ENCODE data around the gene PRG3.
"Not testable (repeated sequence)": the region's sequence is repeated elsewhere in the genome, so short reads cannot be mapped to it uniquely, and the experiment has no call there.

The PRG3 gene

GRCh38 chr11:57368845-57369232 lies 12.1 kb downstream of the PRG3 start:
- no peak for TF ChIP-seq CTCF (IDR thresholded peaks at IDR 0.05; ENCODE audit: insufficient read depth, low read length, missing control alignments)
- POLR2A ChIA-PET, result no interaction called here
- no peak overlapping the region for H3K4me3 ChIP-seq (ENCODE audit: low read depth, low read length)
- no peak for DNase-seq (ENCODE audit: low read depth, low spot score)
- CTCF ChIA-PET, result interaction anchor here (1.3 to 1.6 kb wide), 2 partner anchors 16 to 23 kb away, joined by 3 to 6 read pairs; no protein-coding TSS in a partner anchor

- TF ChIP-seq CTCF (IDR thresholded peaks at IDR 0.05; ENCODE audit: insufficient read depth, low read length, missing control alignments), result no peak
- ChIA-PET POLR2A (no interaction called here), CTCF (interaction anchor here (1.3 to 1.6 kb wide), 2 partner anchors 16 to 22 kb away, joined by 3 to 6 read pairs; no protein-coding TSS in a partner anchor)
- no peak for DNase-seq (ENCODE audit: low read depth, low spot score)
- H3K4me3 ChIP-seq (ENCODE audit: low read depth, low read length), result no peak overlapping the region
Measured at GRCh38 chr11:57368106-57368844, 12.7 kb downstream of the PRG3 start.

- TF ChIP-seq CTCF (IDR thresholded peaks at IDR 0.05; ENCODE audit: insufficient read depth, low read length, missing control alignments), result no peak
- CTCF ChIA-PET, result interaction anchor here (1.8 kb wide), 1 partner anchor 20 kb away, joined by 6 read pairs; no protein-coding TSS in a partner anchor
- no peak for DNase-seq (ENCODE audit: low read depth, low spot score)
- POLR2A ChIA-PET, result no interaction called here
- H3K4me3 ChIP-seq (ENCODE audit: low read depth, low read length), result no peak overlapping the region
Measured at GRCh38 chr11:57364851-57365660, 15.9 kb downstream of the PRG3 start.

- POLR2A ChIA-PET, result no interaction called here
- CTCF ChIA-PET, result interaction anchor here (0.6 to 5.5 kb wide), 4 partner anchors 12 to 130 kb away, joined by 3 to 27 read pairs (median 8); no protein-coding TSS in a partner anchor
- DNase-seq (ENCODE audit: low read depth, low spot score), result no peak
- H3K4me3 ChIP-seq (ENCODE audit: low read depth, low read length), result no peak overlapping the region
- TF ChIP-seq CTCF (IDR thresholded peaks at IDR 0.05; ENCODE audit: insufficient read depth, low read length, missing control alignments), result no peak
Measured at GRCh38 chr11:57363131-57364080, 17.5 kb downstream of the PRG3 start.

- DNase-seq (ENCODE audit: low read depth, low spot score), result no peak
- TF ChIP-seq CTCF (IDR thresholded peaks at IDR 0.05; ENCODE audit: insufficient read depth, low read length, missing control alignments), result no peak
- H3K4me3 ChIP-seq (ENCODE audit: low read depth, low read length), result no peak overlapping the region
- CTCF ChIA-PET, result interaction anchor here (1.2 to 5.5 kb wide), 3 partner anchors 11 to 132 kb away, joined by 5 to 27 read pairs (median 10); no protein-coding TSS in a partner anchor
- POLR2A ChIA-PET, result no interaction called here
Measured at GRCh38 chr11:57361926-57362325, 19.0 kb downstream of the PRG3 start.

GRCh38 chr11:57361420-57361819 lies 19.5 kb downstream of the PRG3 start:
- CTCF ChIA-PET, result interaction anchor here (5.5 kb wide), 1 partner anchor 10 kb away, joined by 27 read pairs; no protein-coding TSS in a partner anchor
- POLR2A ChIA-PET; DNase-seq (ENCODE audit: low read depth, low spot score); H3K4me3 ChIP-seq (ENCODE audit: low read depth, low read length): not testable (repeated sequence)
